ENCODE measurements around the gene ENG. TPM values are rescaled to one million over a fixed set of nuclear protein-coding genes. Genes with fewer than 3 reads are reported as not detected.
"Not testable (repeated sequence)": the region's sequence is repeated elsewhere in the genome, so short reads cannot be mapped to it uniquely, and the experiment has no call there.

Gene ENG
- total and polyA plus RNA-seq, 10 donors = 29.2 to 334 (median 222) TPM

GRCh38 chr9:127884427-127884911 is 30.0 kb upstream of the ENG start:
- Histone ChIP-seq H3K9me3 (no peaks in the 10 kb centered on the region), H3K4me3 (no peak overlapping the region), H3K36me3 (peaks cover 0 to 66% (median 39%) of the 10 kb centered on the region in 6 donors), H3K4me1 (peaks cover 0 to 64% (median 29%) of the 10 kb centered on the region in 6 donors), H3K27ac (peak overlapping the region in 4 of 8 donors; percentile 13 to 51 (median 44)), H3K27me3 (replicated peaks in 1 of 7) (no peaks in the 10 kb centered on the region)
- intact Hi-C loops (cut with DNase I; ENCODE audit: low total_unique reads) = no loop called here
- 29 to 46% (median 35%) methylated on average over 8 to 11 of the region's 11 CpGs for WGBS, 5 donors
- DNase-seq = peak; percentile 68
- TF ChIP-seq, protein P1, sequence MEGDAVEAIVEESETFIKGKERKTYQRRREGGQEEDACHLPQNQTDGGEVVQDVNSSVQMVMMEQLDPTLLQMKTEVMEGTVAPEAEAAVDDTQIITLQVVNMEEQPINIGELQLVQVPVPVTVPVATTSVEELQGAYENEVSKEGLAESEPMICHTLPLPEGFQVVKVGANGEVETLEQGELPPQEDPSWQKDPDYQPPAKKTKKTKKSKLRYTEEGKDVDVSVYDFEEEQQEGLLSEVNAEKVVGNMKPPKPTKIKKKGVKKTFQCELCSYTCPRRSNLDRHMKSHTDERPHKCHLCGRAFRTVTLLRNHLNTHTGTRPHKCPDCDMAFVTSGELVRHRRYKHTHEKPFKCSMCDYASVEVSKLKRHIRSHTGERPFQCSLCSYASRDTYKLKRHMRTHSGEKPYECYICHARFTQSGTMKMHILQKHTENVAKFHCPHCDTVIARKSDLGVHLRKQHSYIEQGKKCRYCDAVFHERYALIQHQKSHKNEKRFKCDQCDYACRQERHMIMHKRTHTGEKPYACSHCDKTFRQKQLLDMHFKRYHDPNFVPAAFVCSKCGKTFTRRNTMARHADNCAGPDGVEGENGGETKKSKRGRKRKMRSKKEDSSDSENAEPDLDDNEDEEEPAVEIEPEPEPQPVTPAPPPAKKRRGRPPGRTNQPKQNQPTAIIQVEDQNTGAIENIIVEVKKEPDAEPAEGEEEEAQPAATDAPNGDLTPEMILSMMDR (IDR thresholded peaks at IDR 0.05 in 8 of 11, conservative IDR thresholded peaks at IDR 0.05 in 3 of 11) = no peak
- TF ChIP-seq POLR2A (IDR thresholded peaks at IDR 0.05) (no peak), POLR2AphosphoS5 (IDR thresholded peaks at IDR 0.05) (peak in 2 of 3 donors; percentile 6 to 52)

DNA sequence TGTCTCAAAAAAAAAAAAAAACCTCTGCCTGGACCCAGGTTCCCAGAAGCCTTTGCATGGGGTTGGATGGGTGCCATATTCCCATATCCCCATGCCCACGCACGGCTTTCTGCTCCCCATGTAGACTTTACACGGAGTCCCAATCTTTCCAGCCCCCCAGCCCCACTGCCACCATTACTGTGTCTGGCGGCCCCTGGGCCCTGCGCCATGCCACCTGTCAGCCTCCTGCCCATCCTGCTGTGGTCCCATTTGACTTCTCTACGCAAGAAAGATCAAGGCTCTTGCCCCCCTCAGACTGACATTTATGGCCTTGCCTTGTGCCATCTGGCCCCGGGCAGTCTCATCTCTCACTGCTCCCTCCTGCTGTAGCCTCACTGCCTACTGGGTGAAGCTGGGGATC is 29.5 kb upstream of the ENG start:
- 70 to 83% (median 78%) methylated on average over 6 to 7 of the region's 7 CpGs for WGBS, 5 donors
- H3K36me3 ChIP-seq = peaks cover 0 to 61% (median 39%) of the 10 kb centered on the region in 6 donors
- peaks cover 0 to 67% (median 29%) of the 10 kb centered on the region in 6 donors for H3K4me1 ChIP-seq
- DNase-seq = no peak
- H3K27ac ChIP-seq = peak overlapping the region in 3 of 8 donors; percentile 38 to 51 (median 51)
- no peaks in the 10 kb centered on the region for H3K27me3 ChIP-seq (replicated peaks in 1 of 7)
- H3K4me3 ChIP-seq = no peak overlapping the region
- intact Hi-C loops (cut with DNase I; ENCODE audit: low total_unique reads) = no loop called here
- TF ChIP-seq POLR2A (IDR thresholded peaks at IDR 0.05) (no peak), POLR2AphosphoS5 (IDR thresholded peaks at IDR 0.05) (no peak)
- TF ChIP-seq, protein P1 (IDR thresholded peaks at IDR 0.05 in 8 of 11, conservative IDR thresholded peaks at IDR 0.05 in 3 of 11) = no peak
- no peaks in the 10 kb centered on the region for H3K9me3 ChIP-seq

GRCh38 chr9:127881715-127882114 is 27.3 kb upstream of the ENG start:
- peaks cover 8 to 84% (median 47%) of the 10 kb centered on the region in 6 donors for H3K4me1 ChIP-seq

GRCh38 chr9:127880143-127880542 is 25.7 kb upstream of the ENG start:
- intact Hi-C loops (cut with DNase I; ENCODE audit: low total_unique reads) = no loop called here
- Histone ChIP-seq H3K36me3 (peaks cover 0 to 23% (median 3%) of the 10 kb centered on the region in 6 donors), H3K4me3 (no peak overlapping the region), H3K27me3 (replicated peaks in 1 of 7) (peaks cover 0 to 17% (median 4%) of the 10 kb centered on the region in 7 donors), H3K27ac (no peak overlapping the region), H3K9me3 (no peaks in the 10 kb centered on the region), H3K4me1 (peaks cover 9 to 85% (median 53%) of the 10 kb centered on the region in 6 donors)
- TF ChIP-seq, protein P1 (IDR thresholded peaks at IDR 0.05 in 8 of 11, conservative IDR thresholded peaks at IDR 0.05 in 3 of 11) = no peak
- no peak for TF ChIP-seq POLR2A (IDR thresholded peaks at IDR 0.05)
- TF ChIP-seq POLR2AphosphoS5 (IDR thresholded peaks at IDR 0.05) = no peak
- 59 to 70% (median 67%) methylated on average over 8 of the region's 8 CpGs for WGBS, 5 donors
- no peak for DNase-seq

More at GRCh38 chr9:127881715-127882114, 27.3 kb upstream of the ENG start:
- H3K9me3 ChIP-seq; intact Hi-C loops (cut with DNase I; ENCODE audit: low total_unique reads); DNase-seq; H3K4me3 ChIP-seq: not testable (repeated sequence)
- peaks cover 0 to 17% (median 4%) of the 10 kb centered on the region in 7 donors for H3K27me3 ChIP-seq (replicated peaks in 1 of 7)
- peak overlapping the region in 1 of 8 donors; percentile 34 for H3K27ac ChIP-seq
- H3K36me3 ChIP-seq = peaks cover 0 to 39% (median 17%) of the 10 kb centered on the region in 6 donors
- WGBS, 5 donors = 74 to 90% (median 86%) methylated on average over 3 of the region's 3 CpGs
